Fibroblast of lung (primary cell): ENCODE results near the gene CRYBA4.

Source experiments
- EZH2 ChIP-seq: IDR thresholded peaks from 2 replicates; pipeline ENCODE4 v1.5.1; 2012; ENCODE audit warnings: low read length, control low read depth, mild to moderate bottlenecking; ENCODE audit errors: missing control alignments
- TF ChIP-seq, protein P1 (sequence below), 2 donors: IDR thresholded peaks in 1 of 2; conservative IDR thresholded peaks in 1 of 2; 1 replicate in 1 of 2; 2 replicates in 1 of 2; pipeline ENCODE4 v1.5.1; 2011 to 2012; ENCODE audit warnings: low read length in 2 of 2, control low read depth in 1 of 2, inconsistent platforms in 1 of 2, low read depth in 1 of 2, mild to moderate bottlenecking in 1 of 2

DNA sequence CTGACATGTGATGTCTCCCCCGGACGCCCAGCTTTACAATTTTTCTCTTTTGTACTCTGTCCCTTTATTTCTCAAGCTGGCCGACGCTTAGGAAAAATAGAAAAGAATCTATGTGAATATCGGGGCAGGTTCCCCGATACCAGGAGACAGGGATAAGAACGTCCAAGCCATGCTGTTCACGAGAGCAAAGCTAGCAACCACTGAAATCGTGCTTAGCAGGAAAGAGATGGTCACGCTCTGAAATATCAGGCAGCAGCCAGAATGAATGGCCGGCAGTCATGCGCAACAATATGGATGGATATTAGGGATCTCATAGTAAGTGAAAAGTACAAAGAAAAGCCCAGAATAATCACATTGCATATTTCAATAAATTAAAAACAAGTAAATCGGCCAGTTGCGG is 7.4 kb upstream of the CRYBA4 start:
- TF ChIP-seq, protein P1, sequence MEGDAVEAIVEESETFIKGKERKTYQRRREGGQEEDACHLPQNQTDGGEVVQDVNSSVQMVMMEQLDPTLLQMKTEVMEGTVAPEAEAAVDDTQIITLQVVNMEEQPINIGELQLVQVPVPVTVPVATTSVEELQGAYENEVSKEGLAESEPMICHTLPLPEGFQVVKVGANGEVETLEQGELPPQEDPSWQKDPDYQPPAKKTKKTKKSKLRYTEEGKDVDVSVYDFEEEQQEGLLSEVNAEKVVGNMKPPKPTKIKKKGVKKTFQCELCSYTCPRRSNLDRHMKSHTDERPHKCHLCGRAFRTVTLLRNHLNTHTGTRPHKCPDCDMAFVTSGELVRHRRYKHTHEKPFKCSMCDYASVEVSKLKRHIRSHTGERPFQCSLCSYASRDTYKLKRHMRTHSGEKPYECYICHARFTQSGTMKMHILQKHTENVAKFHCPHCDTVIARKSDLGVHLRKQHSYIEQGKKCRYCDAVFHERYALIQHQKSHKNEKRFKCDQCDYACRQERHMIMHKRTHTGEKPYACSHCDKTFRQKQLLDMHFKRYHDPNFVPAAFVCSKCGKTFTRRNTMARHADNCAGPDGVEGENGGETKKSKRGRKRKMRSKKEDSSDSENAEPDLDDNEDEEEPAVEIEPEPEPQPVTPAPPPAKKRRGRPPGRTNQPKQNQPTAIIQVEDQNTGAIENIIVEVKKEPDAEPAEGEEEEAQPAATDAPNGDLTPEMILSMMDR (conservative IDR thresholded peaks at IDR 0.05 in 1 of 2, IDR thresholded peaks at IDR 0.05 in 1 of 2; ENCODE audit: low read depth in 1 of 2, low read length in 2 of 2), result no peak
- no peak for TF ChIP-seq EZH2
